Keratinocyte (primary cell): ENCODE data around the gene DENND4A.

ENCODE experiments used
- EZH2 ChIP-seq: IDR thresholded peaks from one replicate; pipeline ENCODE4 v1.6.1; 2012; ENCODE audit warnings: inconsistent platforms, mild to moderate bottlenecking, low read length, moderate library complexity
- TF ChIP-seq, protein P1 (sequence below), 3 experiments: IDR thresholded peaks in 1 of 3; conservative IDR thresholded peaks in 1 of 3; optimal IDR thresholded peaks in 1 of 3; 2 replicates in 2 of 3; 3 replicates in 1 of 3; pipeline versions ENCODE3 to v1.5.1; 2011; ENCODE audit warnings: low read length in 3 of 3, mild to moderate bottlenecking in 3 of 3, moderate library complexity in 2 of 3, control low read depth in 1 of 3, inconsistent platforms in 1 of 3; ENCODE audit not compliant: insufficient read depth in 2 of 3; ENCODE audit errors: extremely low read depth in 1 of 3

DNA sequence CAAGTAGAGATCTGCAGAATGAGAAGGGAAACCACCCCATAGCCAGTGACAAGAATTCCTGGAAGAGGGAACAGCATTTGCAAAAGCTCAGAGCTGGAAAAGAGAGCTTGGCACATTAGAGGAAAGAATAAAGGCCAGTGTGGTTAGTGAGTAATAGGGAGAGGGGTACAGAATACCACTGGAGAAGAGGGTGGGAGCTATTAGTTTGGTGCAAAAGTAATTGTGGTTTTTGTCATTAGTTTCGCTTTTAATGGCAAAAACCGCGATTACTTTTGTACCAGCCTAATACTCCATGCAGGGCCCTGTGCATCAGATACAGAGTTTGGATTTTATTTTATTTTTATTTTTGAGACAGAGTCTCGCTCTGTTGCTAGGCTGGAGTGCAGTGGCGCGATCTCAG lies 160.6 kb downstream of the DENND4A start:
- TF ChIP-seq, protein P1, sequence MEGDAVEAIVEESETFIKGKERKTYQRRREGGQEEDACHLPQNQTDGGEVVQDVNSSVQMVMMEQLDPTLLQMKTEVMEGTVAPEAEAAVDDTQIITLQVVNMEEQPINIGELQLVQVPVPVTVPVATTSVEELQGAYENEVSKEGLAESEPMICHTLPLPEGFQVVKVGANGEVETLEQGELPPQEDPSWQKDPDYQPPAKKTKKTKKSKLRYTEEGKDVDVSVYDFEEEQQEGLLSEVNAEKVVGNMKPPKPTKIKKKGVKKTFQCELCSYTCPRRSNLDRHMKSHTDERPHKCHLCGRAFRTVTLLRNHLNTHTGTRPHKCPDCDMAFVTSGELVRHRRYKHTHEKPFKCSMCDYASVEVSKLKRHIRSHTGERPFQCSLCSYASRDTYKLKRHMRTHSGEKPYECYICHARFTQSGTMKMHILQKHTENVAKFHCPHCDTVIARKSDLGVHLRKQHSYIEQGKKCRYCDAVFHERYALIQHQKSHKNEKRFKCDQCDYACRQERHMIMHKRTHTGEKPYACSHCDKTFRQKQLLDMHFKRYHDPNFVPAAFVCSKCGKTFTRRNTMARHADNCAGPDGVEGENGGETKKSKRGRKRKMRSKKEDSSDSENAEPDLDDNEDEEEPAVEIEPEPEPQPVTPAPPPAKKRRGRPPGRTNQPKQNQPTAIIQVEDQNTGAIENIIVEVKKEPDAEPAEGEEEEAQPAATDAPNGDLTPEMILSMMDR (optimal IDR thresholded peaks at IDR 0.05 in 1 of 3, IDR thresholded peaks at IDR 0.05 in 1 of 3, conservative IDR thresholded peaks at IDR 0.05 in 1 of 3; ENCODE audit: extremely low read depth in 1 of 3, insufficient read depth in 2 of 3, low read length in 3 of 3) = no peak
- TF ChIP-seq EZH2 = no peak
